Stimulated activated CD4-positive, alpha-beta T cell treated with anti-CD3 and anti-CD28 coated beads, TNF-alpha, amount 100 ng/mL, for 48 hours (primary cell): ENCODE results near the gene RADIL.

Source experiments
- DNase-seq, 3 donors: peaks; one replicate each; pipeline ENCODE4 v3.0.0-alpha.2; 2020; ENCODE audit warnings: low read depth in 3 of 3

RADIL gene

DNA sequence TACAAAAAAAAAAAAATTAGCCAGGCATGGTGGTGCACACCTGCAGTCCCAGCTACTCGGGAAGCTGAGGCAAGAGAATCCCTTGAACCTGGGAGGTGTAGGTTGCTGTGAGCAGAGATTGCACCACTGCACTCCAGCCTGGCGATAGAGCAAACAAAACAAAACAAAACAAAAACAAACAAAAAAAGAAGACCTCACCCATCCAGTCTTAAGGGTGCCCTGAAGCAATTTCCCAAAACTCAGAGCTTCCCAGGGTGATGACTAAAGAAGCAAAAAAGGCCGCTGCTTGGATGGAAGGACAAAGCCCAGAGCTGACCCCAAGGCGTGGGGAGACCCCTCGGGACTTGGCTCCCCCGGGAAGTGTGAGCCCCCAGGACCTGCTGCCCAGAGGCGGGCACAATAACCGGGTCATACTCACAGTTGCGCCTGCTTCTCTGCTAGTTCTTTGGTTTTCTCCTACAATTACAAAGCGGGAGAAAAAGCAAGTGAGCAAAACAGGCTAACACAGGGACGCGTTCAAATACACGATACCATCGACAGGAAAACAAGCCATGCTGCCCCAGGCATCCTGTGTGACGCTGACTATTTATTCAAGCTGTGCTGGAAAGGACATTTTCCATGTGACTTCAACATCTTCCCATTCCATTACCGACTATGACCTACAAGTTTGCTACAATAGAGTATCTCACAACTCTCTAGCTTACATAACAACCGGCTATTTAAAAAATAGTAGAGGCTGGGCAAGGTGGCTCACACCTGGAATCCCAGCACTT is 51.6 kb downstream of the RADIL start:
- DNase-seq: no peak

DNA sequence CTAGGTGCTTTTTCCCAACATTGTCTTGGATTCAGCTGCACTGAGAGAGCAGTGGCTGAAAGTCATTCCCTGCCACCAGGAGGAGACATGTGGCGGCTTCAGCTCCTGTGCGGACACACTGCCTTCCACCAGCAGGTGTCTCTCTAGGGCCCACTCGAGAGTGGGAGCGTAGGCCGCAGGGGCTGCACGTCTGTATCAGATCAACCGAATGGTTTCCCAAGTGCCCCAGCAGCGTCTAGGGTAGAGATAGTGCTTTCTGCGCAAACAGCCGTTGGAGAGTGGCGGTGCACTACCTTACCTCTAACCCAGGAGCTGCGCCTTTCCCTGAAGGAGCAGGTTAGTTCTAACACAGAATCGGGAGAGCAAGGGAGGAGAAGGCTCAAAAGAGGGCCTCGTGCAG is 53.3 kb downstream of the RADIL start:
- peak; percentile 22 to 44 (median 25) for DNase-seq

DNA sequence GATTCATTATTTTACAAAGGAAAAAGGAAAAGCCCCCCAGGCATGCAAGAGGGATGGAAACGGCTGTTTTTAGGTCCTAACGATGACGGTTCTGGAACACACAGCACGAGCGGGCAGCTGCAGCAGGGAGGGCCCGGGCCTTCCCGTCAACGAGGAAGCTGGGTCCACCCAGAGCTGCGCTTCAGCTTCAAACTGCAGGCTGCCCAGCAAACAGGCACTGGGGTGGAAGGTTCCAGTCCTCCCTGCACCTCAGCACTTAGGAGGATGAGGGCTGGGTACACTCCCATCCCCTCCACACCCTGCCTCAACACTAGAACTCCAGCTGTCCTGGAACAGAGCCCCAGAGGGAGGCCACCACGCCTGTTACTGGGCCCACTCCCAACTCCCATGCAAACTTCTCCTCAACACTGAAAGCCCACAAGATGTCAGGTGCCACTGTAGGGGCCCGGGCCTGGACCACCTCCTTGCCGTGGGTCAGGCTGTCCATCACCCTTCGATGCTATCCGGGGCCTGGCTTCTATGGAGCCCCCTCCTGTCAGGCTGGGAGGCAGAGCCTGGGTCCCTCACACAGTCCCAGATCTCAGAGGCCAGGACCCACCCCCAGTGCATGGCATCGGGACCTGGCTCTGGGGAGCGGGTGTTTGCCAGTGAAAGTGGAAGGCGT is 54.7 kb downstream of the RADIL start:
- DNase-seq: no peak

DNA sequence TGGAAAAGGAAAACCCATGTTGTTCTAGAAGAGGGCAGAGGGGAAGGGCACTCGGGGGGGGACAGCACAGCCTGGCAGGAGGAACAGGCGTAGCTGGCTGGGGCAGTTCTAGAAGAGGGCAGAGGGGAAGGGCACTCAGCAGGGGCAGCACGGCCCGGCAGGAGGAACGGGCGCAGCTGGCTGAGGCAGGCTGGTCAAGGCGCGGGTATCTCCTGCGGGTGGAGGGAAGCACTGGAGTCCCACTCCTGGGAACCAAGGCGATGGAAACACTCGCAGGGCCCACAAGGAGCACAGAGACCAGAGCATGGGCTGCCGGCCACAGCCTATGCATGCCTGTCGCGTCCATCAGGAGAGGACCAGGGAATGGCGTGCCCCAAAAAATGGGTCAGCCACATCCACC is 58.4 kb downstream of the RADIL start:
- DNase-seq: no peak

DNA sequence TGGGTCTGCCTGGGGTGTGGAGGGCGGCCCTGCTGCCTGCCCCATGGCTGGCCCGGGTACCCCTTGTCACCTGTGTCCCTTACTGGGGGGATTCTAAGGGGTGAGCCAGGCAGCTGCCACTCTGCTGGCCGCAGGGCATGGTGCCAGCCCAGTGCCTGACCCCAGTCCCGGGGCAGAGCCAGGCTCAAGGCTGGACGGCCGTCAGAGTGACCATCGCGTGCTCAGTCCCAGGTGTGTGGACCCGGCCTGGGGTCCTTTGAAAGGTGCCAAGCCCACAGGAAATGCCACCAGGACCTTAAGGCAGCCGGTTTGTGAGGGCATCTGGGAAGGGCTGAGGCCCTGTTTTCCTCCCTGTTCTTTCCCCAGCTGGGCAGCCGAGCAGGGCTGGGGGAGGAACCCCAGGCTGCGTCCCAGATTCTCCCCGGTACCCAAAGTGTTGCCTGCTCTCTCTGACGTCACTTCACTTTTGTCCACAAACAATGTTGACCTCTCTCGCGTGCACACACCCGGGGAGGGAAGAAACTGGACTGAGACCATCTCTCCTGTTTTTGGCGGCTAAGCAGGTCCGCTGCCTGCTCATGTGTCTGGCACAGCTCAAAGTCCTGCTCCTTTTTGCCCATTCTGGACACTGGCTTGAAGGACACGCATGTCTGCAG is 59.3 kb downstream of the RADIL start:
- DNase-seq: no peak

DNA sequence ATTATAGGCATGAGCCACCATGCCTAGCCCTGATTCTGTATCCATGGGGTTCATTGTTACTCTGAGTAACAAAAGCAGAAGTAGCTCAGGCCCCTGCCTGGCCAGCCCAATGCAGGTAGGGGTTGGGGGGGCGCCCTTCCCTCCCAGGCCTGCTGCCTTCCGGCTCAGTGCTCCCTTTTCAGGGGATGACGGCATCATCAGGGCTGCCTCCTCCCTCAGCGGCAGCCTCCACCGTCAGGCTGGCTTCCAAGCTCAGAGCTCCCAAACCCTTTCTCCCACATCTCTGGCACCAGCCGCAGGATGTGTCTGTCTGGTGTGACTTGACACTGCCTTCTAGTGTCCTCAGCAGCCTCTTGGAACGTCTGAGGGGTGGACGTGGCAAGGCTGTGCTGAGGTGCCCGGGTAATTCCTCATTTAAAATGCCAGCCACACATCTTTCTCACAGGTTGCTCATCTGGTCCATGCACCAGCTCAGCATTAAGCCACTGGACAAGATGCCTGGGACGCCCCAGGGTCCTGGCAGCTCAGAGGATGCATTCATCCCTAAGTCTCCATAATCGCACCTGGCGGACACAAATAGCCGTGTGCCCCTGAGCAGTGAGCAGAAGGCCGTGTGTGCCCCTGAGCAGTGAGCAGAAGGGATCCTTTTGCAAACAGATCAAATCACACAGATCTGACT is 59.9 kb downstream of the RADIL start:
- no peak for DNase-seq

DNA sequence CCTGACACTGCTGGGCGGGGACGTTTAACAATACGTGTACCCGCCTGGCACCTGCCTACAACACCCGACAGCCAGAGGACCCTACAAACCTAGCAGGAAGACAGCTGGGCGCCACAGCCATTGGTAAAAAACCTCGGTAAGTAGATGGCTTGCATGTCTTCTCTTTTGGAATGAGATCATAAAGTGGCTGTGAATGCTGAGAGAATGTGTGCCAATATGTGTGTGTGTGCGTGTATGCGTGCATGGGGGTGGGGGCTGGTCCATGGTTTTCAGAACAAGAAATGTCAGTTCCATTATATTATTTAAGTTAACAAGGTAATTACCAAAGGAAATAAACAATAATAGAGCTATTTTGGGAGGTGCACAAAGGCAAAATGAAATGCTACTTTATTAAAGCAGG is 60.8 kb downstream of the RADIL start:
- DNase-seq: no peak

DNA sequence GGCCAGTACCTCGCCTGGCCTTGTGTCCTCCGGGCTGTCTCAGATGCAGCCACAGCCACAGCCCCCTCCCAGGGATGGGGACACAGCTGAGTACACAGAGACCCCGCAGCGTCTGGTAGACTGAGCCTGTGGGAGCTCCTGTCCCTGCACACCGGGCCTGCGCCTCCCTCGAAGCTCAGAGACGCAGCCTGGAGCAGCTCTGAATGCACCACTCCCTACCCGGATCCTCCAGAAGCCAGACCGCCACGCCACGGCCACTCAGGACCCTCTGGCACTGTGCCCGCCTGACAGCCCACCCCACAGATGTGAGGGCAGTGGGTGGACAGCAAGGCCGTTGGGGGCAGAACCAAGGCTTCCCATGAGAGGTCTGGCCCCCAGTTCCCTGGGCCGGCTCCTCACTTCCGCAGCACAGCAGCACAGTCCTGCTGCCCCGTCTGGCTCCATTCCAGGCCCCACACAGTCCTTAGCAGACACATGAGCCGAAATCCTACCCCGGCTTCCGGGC is 62.5 kb downstream of the RADIL start:
- no peak for DNase-seq

DNA sequence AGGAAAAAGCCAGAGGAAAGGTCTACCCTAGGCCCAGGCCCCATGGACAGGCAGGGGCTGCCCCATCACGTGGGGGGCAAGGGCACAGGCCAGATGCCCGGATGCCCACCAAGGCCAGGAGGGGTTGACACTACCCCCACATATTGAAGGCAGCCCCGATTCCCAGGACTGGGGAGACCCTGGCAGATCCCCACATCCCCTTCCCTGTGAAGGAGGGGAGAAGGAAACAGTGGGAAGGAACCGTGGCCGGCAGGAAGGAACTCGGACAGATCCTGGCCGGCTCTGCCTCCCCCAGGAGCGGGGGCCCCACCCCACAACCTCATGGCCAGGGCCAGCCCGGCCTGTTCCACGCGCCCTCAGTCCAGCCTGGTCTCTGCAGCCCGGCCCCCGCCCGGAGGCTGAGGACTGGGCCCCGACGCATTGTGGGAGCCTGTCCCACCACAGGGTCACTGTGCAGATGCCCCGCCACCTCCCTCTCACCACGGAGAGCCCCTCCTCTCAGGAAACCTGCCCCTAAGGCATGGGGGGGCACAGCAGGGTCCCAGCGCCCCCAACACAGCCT is 63.0 kb downstream of the RADIL start:
- no peak for DNase-seq

DNA sequence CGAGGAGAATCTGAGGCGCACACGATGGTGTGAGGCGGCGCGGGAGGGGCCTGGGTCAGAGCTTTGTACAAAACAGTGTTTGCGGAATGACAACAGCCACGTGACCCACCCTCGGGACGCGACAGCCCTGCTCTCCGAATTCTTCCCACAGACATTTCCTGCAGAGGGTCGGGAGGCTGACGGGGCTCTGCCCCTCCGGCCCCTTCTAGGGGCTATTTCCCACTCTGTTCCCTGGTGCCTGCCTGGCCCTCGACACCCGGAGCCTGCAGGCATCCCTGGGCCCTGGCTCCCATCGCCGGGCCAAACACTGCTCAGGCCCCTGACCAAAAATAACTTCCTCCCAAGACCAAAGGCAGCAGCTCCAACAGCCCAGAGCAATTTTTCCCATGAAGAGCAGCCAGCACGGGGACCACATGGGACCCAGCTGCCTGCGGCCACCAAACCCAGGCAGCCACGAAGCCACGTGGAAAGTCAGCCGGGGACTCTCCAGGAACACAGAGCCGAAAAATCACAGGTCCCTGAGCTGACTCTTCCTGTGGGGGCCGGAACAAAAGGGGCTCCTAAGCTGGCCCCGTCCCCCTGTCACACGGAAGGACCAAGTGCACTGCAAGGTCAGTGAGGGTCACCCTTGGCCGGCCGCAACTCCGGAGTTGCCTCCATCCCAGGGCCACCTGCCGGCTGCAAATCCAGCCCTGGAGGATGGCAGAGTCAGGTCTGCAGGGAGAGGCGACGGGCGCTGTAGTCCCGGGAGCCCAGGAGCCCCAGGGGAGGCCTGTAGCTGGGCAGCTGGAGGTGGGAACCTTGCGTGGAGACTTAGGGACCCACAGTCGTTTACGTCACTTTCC is 63.7 kb downstream of the RADIL start:
- DNase-seq: no peak

DNA sequence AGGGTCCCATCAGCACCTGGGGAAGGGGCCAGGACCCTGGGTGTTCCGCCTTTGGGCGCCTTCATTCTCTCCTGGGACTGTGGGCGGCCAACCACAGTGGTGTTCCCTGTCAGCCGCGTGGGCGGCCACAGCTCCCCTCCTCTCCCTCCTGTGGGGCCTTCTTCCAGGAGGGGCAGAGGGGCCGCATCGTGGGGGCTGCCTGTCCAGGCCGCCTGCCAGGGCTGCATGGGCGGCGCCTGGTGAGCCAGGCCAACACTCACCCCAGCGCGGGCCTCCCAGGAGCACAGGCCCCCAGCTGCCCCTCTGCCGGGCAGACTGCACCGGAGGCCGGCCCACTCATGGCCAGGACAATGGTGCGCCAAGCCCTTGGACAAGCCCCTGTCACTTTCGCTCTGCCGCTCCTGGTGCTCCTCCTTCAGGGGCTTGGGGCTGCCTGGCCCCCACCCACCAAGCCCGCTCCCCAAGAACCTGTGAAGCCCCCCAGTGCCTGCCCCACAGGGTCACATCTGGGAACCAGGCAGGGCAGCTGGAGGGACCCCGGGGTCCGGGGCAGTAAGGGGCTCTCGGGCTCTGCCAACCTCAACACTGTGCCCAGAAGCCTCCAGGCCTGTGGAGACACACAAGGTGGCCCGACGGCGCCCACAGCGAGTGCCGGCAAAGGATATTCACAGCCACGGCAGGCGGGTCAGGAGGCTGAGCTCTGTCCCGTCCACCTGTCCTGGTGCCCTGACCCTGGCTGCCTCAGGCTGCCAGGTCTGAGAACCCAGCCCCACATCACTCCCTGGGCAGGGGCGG is 65.3 kb downstream of the RADIL start:
- no peak for DNase-seq

DNA sequence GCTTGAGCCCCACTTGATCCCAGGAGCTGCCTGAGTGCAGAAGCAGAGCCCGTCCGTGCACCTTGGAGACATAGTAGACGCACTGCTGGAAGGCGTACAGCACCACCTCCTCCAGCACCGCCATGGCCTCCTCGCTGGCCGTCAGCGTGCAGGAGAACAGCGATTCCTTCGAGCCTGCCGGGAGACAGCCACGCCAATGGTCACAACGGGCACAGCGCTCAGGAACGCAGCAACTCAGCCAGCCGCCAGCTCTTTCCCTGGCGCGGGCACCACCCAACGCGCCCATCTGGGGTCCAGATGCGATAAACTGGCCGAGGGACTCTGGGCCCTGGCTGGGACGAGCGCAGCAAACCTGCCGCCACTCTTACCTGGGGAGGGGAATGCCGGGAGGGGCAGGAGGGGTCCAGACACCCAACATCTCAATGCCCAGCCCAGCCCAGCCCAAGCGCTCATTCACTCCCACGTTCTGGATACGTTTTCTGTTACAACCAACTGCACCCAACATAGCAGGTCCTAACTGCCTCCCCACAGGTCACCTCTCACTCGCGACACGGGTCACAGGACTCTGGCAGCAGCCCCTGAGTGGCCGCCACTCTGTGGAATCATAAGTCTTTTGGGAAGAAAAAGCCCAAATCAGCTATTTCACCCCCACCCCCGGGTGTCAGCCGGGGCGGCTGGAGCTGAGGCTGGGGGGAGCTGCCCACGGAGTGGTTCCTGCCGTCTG is 66.2 kb downstream of the RADIL start:
- no peak for DNase-seq

DNA sequence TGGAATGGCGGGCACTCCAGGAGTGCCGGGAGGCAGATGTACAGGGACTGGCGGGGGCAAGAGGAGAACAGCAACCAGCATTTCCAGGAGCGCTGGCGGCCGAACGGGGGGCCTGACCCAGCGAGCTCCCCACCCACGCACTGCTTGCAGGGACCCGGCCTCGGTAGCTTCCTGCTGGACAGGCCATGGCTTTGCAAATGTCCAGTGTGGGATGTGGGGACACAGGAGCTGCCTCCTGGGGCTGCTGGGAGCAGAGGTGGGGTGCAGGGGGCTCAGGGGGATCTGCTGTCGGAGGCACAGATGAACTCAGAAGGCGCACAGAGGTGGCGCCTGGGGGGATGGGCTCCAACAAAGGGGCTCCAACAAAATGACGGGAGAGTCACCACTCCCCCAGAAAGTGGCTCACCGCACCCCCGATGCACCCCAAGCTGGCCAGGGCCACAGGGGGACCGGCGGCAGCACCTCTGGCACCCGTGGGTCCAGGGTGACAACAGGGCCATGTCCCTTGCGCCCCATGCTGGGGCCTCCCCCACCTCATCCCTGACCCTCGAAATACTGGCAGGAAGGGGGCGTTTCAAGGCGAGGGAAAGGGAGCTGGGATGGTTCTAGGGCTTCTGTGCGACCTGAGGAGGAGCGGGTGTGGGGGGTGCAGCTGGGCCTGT is 67.0 kb downstream of the RADIL start:
- no peak for DNase-seq

DNA sequence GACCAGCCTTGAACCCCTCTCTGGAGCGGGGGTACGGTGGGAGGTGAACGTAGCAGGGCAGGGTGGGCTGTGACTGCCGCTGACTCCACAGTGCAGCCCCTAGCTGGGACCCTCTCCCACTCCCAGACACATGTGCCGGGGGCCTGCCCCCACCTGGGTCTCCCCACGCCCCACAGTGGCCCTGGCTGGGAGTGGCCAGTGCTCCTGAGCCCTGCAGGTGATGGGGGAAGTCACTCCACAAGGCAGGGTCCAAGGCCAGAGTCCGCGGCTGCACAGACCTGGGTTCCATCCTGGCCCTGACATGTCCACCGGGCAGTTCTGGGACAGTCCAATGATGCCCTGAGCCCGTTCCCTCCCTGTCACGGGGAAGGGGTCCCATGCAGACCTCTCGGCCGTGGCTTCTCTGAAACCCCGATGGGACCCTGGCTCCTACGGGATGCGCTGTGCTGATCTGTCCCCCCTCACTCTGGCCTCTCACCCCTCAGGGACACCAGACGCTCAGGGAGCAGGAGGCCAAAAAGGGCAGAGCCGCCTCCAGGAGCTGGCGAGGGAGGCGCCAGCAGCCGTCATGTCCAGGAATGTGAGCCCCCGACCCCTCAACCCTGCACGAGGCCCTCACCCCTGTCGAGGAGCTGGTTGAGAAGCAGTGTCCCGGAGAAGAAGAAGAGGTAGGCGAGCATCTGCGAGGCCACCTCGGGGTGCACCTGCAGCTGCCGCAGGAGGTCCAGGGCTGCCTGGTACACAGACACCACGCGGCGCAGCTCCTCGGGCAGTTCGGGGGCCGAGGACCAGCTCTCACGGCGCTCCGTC is 67.7 kb downstream of the RADIL start:
- DNase-seq: no peak

DNA sequence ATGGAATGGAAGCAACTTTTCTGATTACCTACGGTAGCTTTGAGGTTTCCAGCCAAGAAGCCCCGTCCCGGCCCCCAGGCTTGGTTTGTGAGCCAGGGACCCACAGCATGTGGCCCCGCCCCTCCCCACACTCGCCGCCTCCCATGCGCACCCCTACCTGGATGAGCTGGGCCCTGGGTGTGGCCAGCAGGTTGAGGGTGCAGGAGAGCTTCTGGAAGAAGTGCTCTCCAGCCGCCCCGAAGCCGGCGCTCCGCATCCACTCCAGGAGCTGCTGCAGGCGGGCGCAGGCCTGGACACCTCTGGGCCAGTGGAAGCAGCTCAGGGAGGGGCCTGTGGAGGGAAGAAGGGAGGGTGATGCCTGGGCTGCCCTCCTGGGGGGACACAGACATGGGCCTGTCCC is 68.4 kb downstream of the RADIL start:
- no peak for DNase-seq

DNA sequence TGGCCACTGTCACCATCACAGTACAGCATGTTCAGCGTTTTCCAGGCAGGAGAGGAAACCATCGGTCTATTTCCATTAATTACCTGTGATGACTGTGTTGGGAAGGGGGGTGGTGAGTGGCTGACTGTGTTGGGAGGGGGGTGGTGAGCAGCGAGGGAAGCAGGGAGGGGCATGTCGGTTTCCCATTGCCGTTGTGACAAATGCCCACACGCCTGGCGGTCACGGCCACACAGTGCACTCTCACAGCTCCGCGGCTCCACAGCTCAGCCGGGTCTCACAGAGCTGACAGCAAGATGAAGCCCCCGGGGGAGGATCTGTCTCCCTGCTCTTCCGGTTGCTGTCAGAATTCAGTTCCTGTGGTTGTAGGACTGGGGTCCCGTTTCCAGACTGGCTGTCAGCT is 69.1 kb downstream of the RADIL start:
- DNase-seq: no peak

DNA sequence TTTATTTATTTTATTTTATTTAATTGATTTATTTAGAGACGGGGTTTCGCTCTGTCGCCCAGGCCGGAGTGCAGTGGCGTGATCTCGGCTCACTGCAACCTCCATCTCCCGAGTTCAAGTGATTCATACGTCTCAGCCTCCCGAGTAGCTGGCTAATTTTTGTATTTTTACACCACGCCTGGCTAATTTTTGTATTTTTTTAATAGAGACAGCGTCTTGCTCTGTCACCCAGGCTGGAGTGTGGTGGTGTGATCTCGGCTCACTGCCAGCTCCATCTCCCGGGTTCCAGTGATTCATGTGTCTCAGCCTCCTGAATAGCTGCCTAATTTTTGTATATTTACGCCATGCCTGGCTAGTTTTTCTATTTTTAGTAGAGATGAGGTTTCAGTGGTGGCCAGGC is 73.8 kb downstream of the RADIL start:
- DNase-seq: no peak

DNA sequence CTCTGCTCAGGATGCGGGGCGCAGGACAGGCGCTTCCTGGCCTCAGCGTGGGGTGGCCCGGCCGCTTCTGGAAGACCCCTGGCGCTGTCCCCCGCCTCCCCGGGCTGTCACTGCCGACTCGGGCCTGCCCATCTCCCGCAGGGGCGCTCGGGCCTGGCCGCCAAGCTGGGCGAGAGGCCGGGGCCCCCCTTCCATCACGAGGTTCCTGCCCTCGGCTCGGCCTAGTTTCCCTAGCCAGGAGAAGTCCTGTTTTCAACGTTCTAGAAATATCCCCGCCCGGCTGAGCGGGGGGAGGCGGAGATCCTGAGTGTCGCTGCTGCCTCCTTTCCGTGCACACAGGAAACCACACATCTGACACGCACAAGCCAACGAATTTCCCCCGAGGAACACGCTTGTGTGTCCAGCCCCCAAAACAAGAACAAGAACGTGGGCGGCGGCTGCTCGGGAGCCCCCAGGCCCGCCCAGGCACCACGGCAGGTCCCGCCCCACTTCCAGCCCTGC is 74.4 kb downstream of the RADIL start:
- DNase-seq: no peak
